PC-3 (cell line): ENCODE results near the gene PEX5L. TPM values are rescaled to one million over a fixed set of nuclear protein-coding genes. Genes with fewer than 3 reads are reported as not detected.

Experiments
- ATAC-seq: fragments of 200-7000 bp; cut with Tn5 transposase; 2 replicates; pipeline ENCODE4 v1.9.1; 2020; ENCODE audit warnings: mild to moderate bottlenecking, moderate library complexity
- BruUV-seq: library from RNA; stranded (reverse); fragments of 400-500 nt; replicated peaks from 2 replicates; lab custom pipeline; 2021; lab: Mats Ljungman, UMichigan
- CTCF ChIA-PET: fragments of 300-600 bp; sonication (Branson Sonifier 250); formaldehyde crosslinking; loops from one replicate; lab custom pipeline; 2022; ENCODE audit warnings: antibody characterized with exemption; lab: Charles Lee
- POLR2A ChIA-PET: fragments of 300-600 bp; sonication (Branson Sonifier 250); formaldehyde crosslinking; loops from one replicate; lab custom pipeline; 2022; ENCODE audit warnings: antibody characterized with exemption; ENCODE audit not compliant: unreplicated experiment; lab: Charles Lee
- DNase-seq: peaks from one replicate; pipeline ENCODE4 v3.0.0-alpha.2; 2015
- H2AFZ ChIP-seq: fragments of 300-600 bp; sonication (generic); 2 replicates; pipeline ENCODE4 v1.6.0; 2016; ENCODE audit warnings: antibody characterized with exemption, low read length
- H3F3A ChIP-seq: fragments of 300-600 bp; sonication (generic); one replicate; pipeline ENCODE4 v1.6.0; 2017; ENCODE audit warnings: antibody characterized with exemption, low read length, control low read depth, mild to moderate bottlenecking; ENCODE audit not compliant: unreplicated experiment
- H3K27ac ChIP-seq: fragments of 300-600 bp; sonication (generic); 2 replicates; pipeline ENCODE4 v1.5.1; 2016; ENCODE audit warnings: mild to moderate bottlenecking, low read length
- H3K27me3 ChIP-seq: fragments of 300-600 bp; sonication (generic); 2 replicates; pipeline ENCODE4 v1.6.1; 2016; ENCODE audit warnings: low read length, mixed read lengths
- H3K36me3 ChIP-seq: fragments of 300-600 bp; sonication (generic); 2 replicates; pipeline ENCODE4 v1.6.1; 2016; ENCODE audit warnings: low read depth, mixed run types, low read length, mixed read lengths
- H3K4me1 ChIP-seq: fragments of 300-600 bp; sonication (generic); 2 replicates; pipeline ENCODE4 v1.5.1; 2016; ENCODE audit warnings: low read length; ENCODE audit not compliant: insufficient read depth
- H3K4me2 ChIP-seq: fragments of 300-600 bp; sonication (generic); 2 replicates; pipeline ENCODE4 v1.6.0; 2016; ENCODE audit warnings: low read length
- H3K4me3 ChIP-seq: fragments of 300-600 bp; sonication (generic); 2 replicates; pipeline ENCODE4 v1.5.1; 2016; ENCODE audit warnings: mild to moderate bottlenecking, low read length, mixed read lengths
- H3K79me2 ChIP-seq: fragments of 300-600 bp; sonication (generic); 2 replicates; pipeline ENCODE4 v1.6.1; 2017; ENCODE audit warnings: low read length, mixed read lengths
- H3K9ac ChIP-seq: fragments of 300-600 bp; sonication (generic); 2 replicates; pipeline ENCODE4 v1.6.0; 2016; ENCODE audit warnings: mild to moderate bottlenecking, low read length
- H3K9me2 ChIP-seq: fragments of 300-600 bp; sonication (generic); replicated peaks from 2 replicates; pipeline ENCODE4 v1.6.1; 2016; ENCODE audit warnings: mixed run types, low read length, mixed read lengths
- H3K9me3 ChIP-seq: fragments of 300-600 bp; sonication (generic); 2 replicates; pipeline ENCODE4 v1.6.1; 2016; ENCODE audit warnings: low read length, mixed read lengths
- H4K20me1 ChIP-seq: fragments of 300-600 bp; sonication (generic); 2 replicates; pipeline ENCODE4 v1.6.1; 2016; ENCODE audit warnings: low read length, mixed read lengths
- EZH2 ChIP-seq: fragments of 300-600 bp; sonication (generic); IDR thresholded peaks from one replicate; pipeline ENCODE4 v1.6.1; 2017; ENCODE audit warnings: antibody characterized with exemption, mild to moderate bottlenecking, low read length; ENCODE audit not compliant: unreplicated experiment
- EZH2phosphoT487 ChIP-seq: fragments of 300-600 bp; sonication (generic); IDR thresholded peaks from 2 replicates; pipeline ENCODE4 v1.6.1; 2018; ENCODE audit warnings: mild to moderate bottlenecking, antibody characterized with exemption, low read length, borderline replicate concordance
- intact Hi-C: fragments of 100-400 bp; cut with micrococcal nuclease; formaldehyde crosslinking; loops from 2 replicates; pipeline ENCODE4 v1.9.0; 2023
- total RNA-seq: library from RNA; depleted of rRNA; stranded (reverse); fragments of >200 nt; gene quantifications from 2 replicates; pipeline ENCODE4 v1.2.3, GENCODE V29; 2014
- TF ChIP-seq, protein P1 (sequence below): fragments of 300-600 bp; sonication (generic); conservative IDR thresholded peaks from 2 replicates; pipeline ENCODE4 v1.5.1; 2017; ENCODE audit warnings: antibody characterized with exemption, low read depth, mild to moderate bottlenecking, low read length

Gene PEX5L
- total RNA-seq, 1 experiment from 2014 or later = 0.69 TPM

DNA sequence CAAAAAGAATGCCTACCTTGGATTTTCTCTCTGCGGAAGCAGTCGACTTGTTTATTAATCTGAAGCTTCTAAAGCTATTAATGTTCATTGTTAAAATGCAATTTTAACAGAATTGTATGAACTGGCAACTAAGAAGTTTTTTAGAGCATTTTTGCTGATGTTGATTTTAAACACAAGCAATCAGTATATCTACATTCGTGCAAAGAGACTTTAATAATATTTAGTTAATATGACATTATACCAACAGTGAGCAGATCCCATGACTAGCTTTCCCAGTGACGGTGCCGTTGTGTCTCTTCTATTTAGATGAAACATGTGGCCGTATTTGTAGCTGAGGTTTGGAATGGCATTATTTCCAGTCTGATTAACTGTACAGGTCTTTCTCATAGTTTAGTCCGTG lies 88.0 kb downstream of the PEX5L start:
- H3K4me3 ChIP-seq = no peak overlapping the region
- no peak overlapping the region for H3K9ac ChIP-seq
- H2AFZ ChIP-seq = no peak overlapping the region
- ATAC-seq (no peak), DNase-seq (no peak)
- no peak overlapping the region for H3K4me2 ChIP-seq
- H3K9me3 ChIP-seq = no peaks in the 10 kb centered on the region
- no TSS peak for BruUV-seq
- ChIA-PET CTCF (interaction anchor here (0.6 kb wide), 1 partner anchor 1353 kb away, joined by 6 read pairs; no protein-coding TSS in a partner anchor), POLR2A (interaction anchor here (0.6 kb wide), 1 partner anchor 8 kb away, joined by 3 read pairs; no protein-coding TSS in a partner anchor)
- TF ChIP-seq EZH2phosphoT487 (no peak), EZH2 (no peak)
- TF ChIP-seq, protein P1, sequence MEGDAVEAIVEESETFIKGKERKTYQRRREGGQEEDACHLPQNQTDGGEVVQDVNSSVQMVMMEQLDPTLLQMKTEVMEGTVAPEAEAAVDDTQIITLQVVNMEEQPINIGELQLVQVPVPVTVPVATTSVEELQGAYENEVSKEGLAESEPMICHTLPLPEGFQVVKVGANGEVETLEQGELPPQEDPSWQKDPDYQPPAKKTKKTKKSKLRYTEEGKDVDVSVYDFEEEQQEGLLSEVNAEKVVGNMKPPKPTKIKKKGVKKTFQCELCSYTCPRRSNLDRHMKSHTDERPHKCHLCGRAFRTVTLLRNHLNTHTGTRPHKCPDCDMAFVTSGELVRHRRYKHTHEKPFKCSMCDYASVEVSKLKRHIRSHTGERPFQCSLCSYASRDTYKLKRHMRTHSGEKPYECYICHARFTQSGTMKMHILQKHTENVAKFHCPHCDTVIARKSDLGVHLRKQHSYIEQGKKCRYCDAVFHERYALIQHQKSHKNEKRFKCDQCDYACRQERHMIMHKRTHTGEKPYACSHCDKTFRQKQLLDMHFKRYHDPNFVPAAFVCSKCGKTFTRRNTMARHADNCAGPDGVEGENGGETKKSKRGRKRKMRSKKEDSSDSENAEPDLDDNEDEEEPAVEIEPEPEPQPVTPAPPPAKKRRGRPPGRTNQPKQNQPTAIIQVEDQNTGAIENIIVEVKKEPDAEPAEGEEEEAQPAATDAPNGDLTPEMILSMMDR = no peak
- H3K9me2 ChIP-seq = 0 out of 2 replicates have a peak, but pooled peaks cover 5% of the 10 kb centered on the region
- intact Hi-C loops = no loop called here
- no peaks in the 10 kb centered on the region for H3K27me3 ChIP-seq
- H3K4me1 ChIP-seq = 0 out of 2 replicates have a peak, but pooled peaks cover 5% of the 10 kb centered on the region
- H4K20me1 ChIP-seq = no peaks in the 10 kb centered on the region
- no peak overlapping the region for H3K27ac ChIP-seq
- no peaks in the 10 kb centered on the region for H3F3A ChIP-seq
- no peaks in the 10 kb centered on the region for H3K79me2 ChIP-seq
- H3K36me3 ChIP-seq = no peaks in the 10 kb centered on the region

DNA sequence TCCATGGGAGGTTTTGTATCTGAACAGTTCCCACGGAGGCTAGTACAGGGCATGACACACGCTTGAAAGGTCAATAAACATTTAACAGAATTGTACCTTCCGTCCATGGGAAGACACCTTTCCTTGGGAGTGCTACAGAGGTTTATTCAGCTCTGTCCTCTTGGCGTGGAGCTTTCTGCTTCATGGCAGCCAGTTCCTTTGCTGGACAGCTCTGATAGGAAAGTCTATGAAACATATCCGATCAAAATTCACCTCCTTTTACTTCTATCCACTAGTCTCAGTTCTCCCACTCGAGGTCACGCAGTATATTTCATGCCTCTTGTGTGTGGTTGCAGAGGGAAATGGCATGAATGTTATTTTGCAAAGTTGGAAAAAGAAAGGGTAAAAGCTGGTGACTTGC lies 91.2 kb downstream of the PEX5L start:
- no peak for TF ChIP-seq EZH2phosphoT487
- TF ChIP-seq EZH2 = no peak
- ChIA-PET POLR2A (no interaction called here), CTCF (no interaction called here)
- Histone ChIP-seq H3K79me2 (no peaks in the 10 kb centered on the region), H3K27ac (no peak overlapping the region), H3K9ac (no peak overlapping the region), H3K27me3 (no peaks in the 10 kb centered on the region), H3K4me2 (no peak overlapping the region), H2AFZ (no peak overlapping the region), H3K9me3 (no peaks in the 10 kb centered on the region), H4K20me1 (no peaks in the 10 kb centered on the region), H3F3A (no peaks in the 10 kb centered on the region), H3K9me2 (0 out of 2 replicates have a peak, but pooled peaks cover 5% of the 10 kb centered on the region), H3K36me3 (no peaks in the 10 kb centered on the region), H3K4me3 (no peak overlapping the region), H3K4me1 (0 out of 2 replicates have a peak, but pooled peaks cover 5% of the 10 kb centered on the region)
- DNase-seq (no peak), ATAC-seq (no peak)
- intact Hi-C loops = no loop called here
- no TSS peak for BruUV-seq

DNA sequence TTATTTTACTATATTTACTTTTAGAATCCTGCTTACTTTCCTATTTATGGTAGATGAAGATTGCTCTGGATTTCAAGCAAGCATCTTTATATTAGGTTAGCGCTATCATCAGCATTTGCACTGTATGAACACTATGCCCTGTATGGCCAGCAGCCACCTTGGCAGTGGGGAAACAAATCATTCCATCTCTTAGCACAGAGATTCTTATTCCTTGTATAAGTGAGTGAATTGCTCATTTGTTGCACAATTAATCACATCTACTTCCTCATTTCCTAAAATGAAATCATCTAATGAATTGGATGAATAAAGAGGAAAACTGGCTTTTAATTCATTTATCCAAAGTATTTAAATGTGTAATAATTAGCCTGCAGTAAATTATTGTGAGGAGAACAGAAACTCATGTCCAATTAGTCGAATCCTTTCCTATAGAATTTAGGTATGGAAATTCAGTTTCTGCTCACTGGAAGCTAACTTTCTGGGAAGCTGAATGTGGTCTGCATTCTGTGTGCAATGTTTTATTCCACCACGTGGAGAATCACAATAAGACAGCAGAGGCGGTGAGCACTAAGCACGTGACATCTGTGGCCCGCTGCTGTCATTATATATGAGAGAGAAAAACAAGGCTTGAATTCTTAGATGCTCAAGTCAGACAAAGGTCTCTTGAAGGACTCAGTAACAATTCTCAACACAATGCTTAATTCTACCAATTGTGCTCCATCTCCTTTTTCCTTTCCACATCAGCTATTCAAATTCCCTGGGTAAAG lies 93.4 kb downstream of the PEX5L start:
- Histone ChIP-seq H3K4me3 (no peak overlapping the region), H2AFZ (no peak overlapping the region), H3K9me2 (0 out of 2 replicates have a peak, but pooled peaks cover 5% of the 10 kb centered on the region), H3K4me2 (no peak overlapping the region), H3F3A (no peaks in the 10 kb centered on the region), H3K4me1 (0 out of 2 replicates have a peak, but pooled peaks cover 5% of the 10 kb centered on the region), H3K9ac (no peak overlapping the region), H3K9me3 (no peaks in the 10 kb centered on the region), H3K36me3 (no peaks in the 10 kb centered on the region), H4K20me1 (no peaks in the 10 kb centered on the region), H3K27ac (no peak overlapping the region), H3K79me2 (no peaks in the 10 kb centered on the region), H3K27me3 (no peaks in the 10 kb centered on the region)
- CTCF ChIA-PET = no interaction called here
- no TSS peak for BruUV-seq
- DNase-seq = no peak
- TF ChIP-seq, protein P1 = no peak
- ATAC-seq = no peak
- intact Hi-C loops = no loop called here
- POLR2A ChIA-PET = no interaction called here
